B cell (primary cell): ENCODE data around the gene AADAC. TPM values are rescaled to one million over a fixed set of nuclear protein-coding genes. Genes with fewer than 3 reads are reported as not detected.
"Not testable (repeated sequence)": the region's sequence is repeated elsewhere in the genome, so short reads cannot be mapped to it uniquely, and the experiment has no call there.

ENCODE experiments used
- ATAC-seq: fragments of 200-7000 bp; cut with Tn5 transposase; one replicate; pipeline ENCODE4 v1.10.0; 2021; ENCODE audit warnings: low read depth, mild to moderate bottlenecking, moderate number of reproducible peaks, moderate library complexity
- CTCF ChIA-PET: fragments of 350-600 bp; sonication (Branson Sonifier 250); formaldehyde crosslinking; loops from one replicate; lab custom pipeline; 2021; ENCODE audit warnings: antibody characterized with exemption, inconsistent platforms; lab: Charles Lee
- POLR2A ChIA-PET: fragments of 350-600 bp; sonication (Branson Sonifier 250); formaldehyde crosslinking; loops from one replicate; lab custom pipeline; 2021; ENCODE audit warnings: antibody characterized with exemption; lab: Charles Lee
- DNase-seq: peaks from one replicate; pipeline ENCODE4 v3.0.0; 2013
- H2AFZ ChIP-seq: 2 replicates; pipeline ENCODE4 v1.6.1; 2012; ENCODE audit warnings: mild to moderate bottlenecking, low read depth, low read length; ENCODE audit not compliant: insufficient read depth, poor library complexity, severe bottlenecking
- H3K27ac ChIP-seq, 2 donors: 1 replicate in 1 of 2; 2 replicates in 1 of 2; pipeline ENCODE4 v1.5.1; 2012 to 2013; ENCODE audit warnings: low read length in 2 of 2, mild to moderate bottlenecking in 2 of 2, moderate library complexity in 1 of 2
- H3K27me3 ChIP-seq, 4 experiments: fragments of 200-600 bp in 1 of 4; sonication (generic) in 1 of 4; replicated peaks in 1 of 4; 1 replicate in 2 of 4; 2 replicates in 2 of 4; pipeline versions ENCODE4 v1.6.1 to v1.7.0; 2013 to 2016; ENCODE audit warnings: low read length in 3 of 4, mild to moderate bottlenecking in 2 of 4, mixed read lengths in 1 of 4, moderate library complexity in 1 of 4; ENCODE audit not compliant: insufficient read depth in 4 of 4, control insufficient read depth in 3 of 4; ENCODE audit errors: control extremely low read depth in 1 of 4
- H3K36me3 ChIP-seq, 2 experiments: replicated peaks in 1 of 2; 1 replicate in 1 of 2; 2 replicates in 1 of 2; pipeline versions ENCODE4 v1.6.1 to v1.7.1; 2013; ENCODE audit warnings: low read length in 1 of 2; ENCODE audit not compliant: insufficient read depth in 2 of 2, control insufficient read depth in 1 of 2; ENCODE audit errors: control extremely low read depth in 1 of 2, extremely low read depth in 1 of 2
- H3K4me1 ChIP-seq, 2 donors: fragments of 200-600 bp in 1 of 2; sonication (generic) in 1 of 2; 1 replicate in 1 of 2; 2 replicates in 1 of 2; pipeline versions ENCODE4 v1.5.1 to v1.6.1; 2013 to 2017; ENCODE audit warnings: low read length in 2 of 2; ENCODE audit not compliant: control insufficient read depth in 2 of 2, insufficient read depth in 2 of 2
- H3K4me2 ChIP-seq: replicated peaks from 2 replicates; pipeline ENCODE3; 2012; ENCODE audit warnings: mild to moderate bottlenecking, low read depth, low read length; ENCODE audit not compliant: poor library complexity, severe bottlenecking
- H3K4me3 ChIP-seq, 5 experiments: fragments of 200-600 bp in 1 of 5; sonication (generic) in 1 of 5; 1 replicate in 3 of 5; 2 replicates in 2 of 5; pipeline versions ENCODE4 v1.5.1 to v1.7.0; 2011 to 2016; ENCODE audit warnings: low read length in 4 of 5, mild to moderate bottlenecking in 4 of 5, low read depth in 2 of 5, control low read depth in 1 of 5, moderate library complexity in 1 of 5; ENCODE audit not compliant: insufficient read depth in 1 of 5; ENCODE audit errors: control extremely low read depth in 1 of 5, extremely low read depth in 1 of 5
- H3K79me2 ChIP-seq: fragments of 200-600 bp; sonication (generic); one replicate; pipeline ENCODE4 v1.6.0; 2016; ENCODE audit warnings: low read length; ENCODE audit not compliant: control insufficient read depth, insufficient read depth
- H3K9ac ChIP-seq: fragments of 200-600 bp; sonication (generic); 2 replicates; pipeline ENCODE4 v1.6.1; 2017; ENCODE audit warnings: mild to moderate bottlenecking, low read length, moderate library complexity
- H3K9me3 ChIP-seq, 3 donors: one replicate each; pipeline versions ENCODE4 v1.6.1 to v1.7.1; 2013; ENCODE audit warnings: low read length in 2 of 3; ENCODE audit not compliant: control insufficient read depth in 2 of 3, insufficient read depth in 1 of 3; ENCODE audit errors: control extremely low read depth in 1 of 3
- H4K20me1 ChIP-seq: 2 replicates; pipeline ENCODE4 v1.6.0; 2012; ENCODE audit warnings: mild to moderate bottlenecking, low read length; ENCODE audit not compliant: insufficient read depth, control insufficient read depth, poor library complexity, severe bottlenecking
- H3K27ac Mint-ChIP-seq: one replicate; pipeline ENCODE4 v1.8.0; 2021; ENCODE audit warnings: mixed read lengths
- H3K27me3 Mint-ChIP-seq: one replicate; pipeline ENCODE4 v1.8.0; 2021; ENCODE audit warnings: mixed read lengths
- H3K4me1 Mint-ChIP-seq: one replicate; pipeline ENCODE4 v1.8.0; 2021; ENCODE audit warnings: mixed read lengths
- H3K4me3 Mint-ChIP-seq: one replicate; pipeline ENCODE4 v1.8.0; 2021; ENCODE audit warnings: mixed read lengths
- H3K9me3 Mint-ChIP-seq: one replicate; pipeline ENCODE4 v1.8.0; 2022; ENCODE audit warnings: mixed read lengths; ENCODE audit not compliant: insufficient read depth
- CTCF ChIP-seq: fragments of 200-600 bp; IDR thresholded peaks from one replicate; pipeline ENCODE4 v1.8.0; 2022; ENCODE audit warnings: antibody characterized with exemption, mild to moderate bottlenecking
- EZH2 ChIP-seq: IDR thresholded peaks from 2 replicates; pipeline ENCODE4 v1.6.1; 2012; ENCODE audit warnings: borderline replicate concordance, low read depth, mild to moderate bottlenecking, moderate library complexity, low read length; ENCODE audit not compliant: insufficient read depth, poor library complexity, severe bottlenecking
- WGBS: methylation state at CpG from one replicate; pipeline ENCODE4 v1.1.5; 2013; ENCODE audit warnings: missing lambda C conversion rate; ENCODE audit not compliant: insufficient coverage; 5-methylcytosine and 5-hydroxymethylcytosine counted together
- intact Hi-C: fragments of 100-400 bp; cut with micrococcal nuclease; formaldehyde crosslinking; loops from one replicate; pipeline ENCODE4 v1.10.0; 2022
- polyA plus RNA-seq: library from polyadenylated mRNA; depleted of rRNA; stranded (reverse); fragments of >200 nt; gene quantifications from 2 replicates; pipeline ENCODE4 v1.2.3, GENCODE V29; 2012
- total RNA-seq, 2 donors: library from RNA; stranded (reverse); fragments of 120-200 nt in 1 of 2; gene quantifications; 1 replicate in 1 of 2; 2 replicates in 1 of 2; pipeline versions ENCODE4 v1.2.3 to v1.2.4, GENCODE V29; 2013 to 2022

The AADAC gene
- total and polyA plus RNA-seq, 2 donors (not counting 1 experiment from before 2014, with no cell fraction given) = not detected

GRCh38 chr3:151788401-151788800 is 25.5 kb upstream of the AADAC start:
- H3K27me3 Mint-ChIP-seq = no peaks in the 10 kb centered on the region
- Histone ChIP-seq H4K20me1 (no peaks in the 10 kb centered on the region), H3K4me1 (no peaks in the 10 kb centered on the region), H3K9me3 (no peaks in the 10 kb centered on the region), H3K27ac (no peak overlapping the region), H3K9ac (no peak overlapping the region), H3K4me3 (no peak overlapping the region), H3K36me3 (no peaks in the 10 kb centered on the region), H3K27me3 (no peaks in the 10 kb centered on the region), H3K4me2 (no peak overlapping the region), H3K79me2 (no peaks in the 10 kb centered on the region), H2AFZ (no peak overlapping the region)
- no peak overlapping the region for H3K27ac Mint-ChIP-seq
- no CpG with 5 or more reads among the region's 2 CpGs for WGBS
- intact Hi-C loops = no loop called here
- ATAC-seq = no peak
- ChIA-PET CTCF (no interaction called here), POLR2A (no interaction called here)
- no peaks in the 10 kb centered on the region for H3K4me1 Mint-ChIP-seq
- no peak for DNase-seq
- no peaks in the 10 kb centered on the region for H3K9me3 Mint-ChIP-seq
- no peak for TF ChIP-seq CTCF
- no peak overlapping the region for H3K4me3 Mint-ChIP-seq

GRCh38 chr3:151789853-151790463 is 24.0 kb upstream of the AADAC start:
- ATAC-seq (no peak), DNase-seq (no peak)
- TF ChIP-seq CTCF = no peak
- TF ChIP-seq EZH2 = no peak
- Histone ChIP-seq H3K4me3 (no peak overlapping the region), H3K27me3 (no peaks in the 10 kb centered on the region), H3K79me2 (no peaks in the 10 kb centered on the region), H3K27ac (no peak overlapping the region), H3K9ac (no peak overlapping the region), H3K4me2 (no peak overlapping the region), H3K36me3 (no peaks in the 10 kb centered on the region), H3K9me3 (no peaks in the 10 kb centered on the region), H4K20me1 (no peaks in the 10 kb centered on the region), H3K4me1 (no peaks in the 10 kb centered on the region), H2AFZ (no peak overlapping the region)
- Mint-ChIP-seq H3K27ac (no peak overlapping the region), H3K4me1 (no peaks in the 10 kb centered on the region), H3K4me3 (no peak overlapping the region), H3K27me3 (peaks cover 4% of the 10 kb centered on the region), H3K9me3 (no peaks in the 10 kb centered on the region)
- intact Hi-C loops = no loop called here
- CTCF ChIA-PET = no interaction called here
- no CpG with 5 or more reads among the region's 1 CpG for WGBS
- POLR2A ChIA-PET = no interaction called here

- ATAC-seq, H3K4me3 Mint-ChIP-seq, H4K20me1 ChIP-seq, H3K9me3 Mint-ChIP-seq, DNase-seq, H3K9me3 ChIP-seq, intact Hi-C loops, H3K4me2 ChIP-seq, H3K36me3 ChIP-seq, H3K4me3 ChIP-seq, H3K9ac ChIP-seq, H3K27me3 ChIP-seq, H2AFZ ChIP-seq, H3K27ac ChIP-seq, H3K4me1 ChIP-seq, H3K79me2 ChIP-seq, CTCF ChIA-PET, H3K27ac Mint-ChIP-seq, POLR2A ChIA-PET, H3K4me1 Mint-ChIP-seq, H3K27me3 Mint-ChIP-seq: not testable (repeated sequence)
- no CpG with 5 or more reads among the region's 2 CpGs for WGBS
Measured at GRCh38 chr3:151790763-151791162, 23.2 kb upstream of the AADAC start.
